H1 (cell line): ENCODE data around the gene UCKL1.

Experiments
- CHD2 ChIP-seq: IDR thresholded peaks from 2 replicates; pipeline ENCODE4 v1.6.1; 2012; ENCODE audit warnings: low read length, improper control_type of control experiment
- EP300 ChIP-seq, 2 experiments: IDR thresholded peaks; 1 replicate in 1 of 2; 2 replicates in 1 of 2; pipeline ENCODE4 v1.6.1; 2011 to 2012; ENCODE audit warnings: low read depth in 2 of 2, low read length in 2 of 2, mild to moderate bottlenecking in 2 of 2, borderline replicate concordance in 1 of 2, inconsistent platforms in 1 of 2, moderate library complexity in 1 of 2
- EZH2 ChIP-seq: fragments of 200-600 bp; sonication (generic); IDR thresholded peaks from 2 replicates; pipeline ENCODE4 v1.7.1; 2012; ENCODE audit warnings: low read depth, mild to moderate bottlenecking, moderate library complexity, low read length, inconsistent platforms; ENCODE audit not compliant: severe bottlenecking
- TAF1 ChIP-seq: IDR thresholded peaks from 2 replicates; pipeline ENCODE4 v1.6.1; 2011; ENCODE audit warnings: mild to moderate bottlenecking, low read depth, low read length
- ZNF274 ChIP-seq: IDR thresholded peaks from 2 replicates; pipeline ENCODE4 v1.7.0; 2012; ENCODE audit warnings: low read length, borderline replicate concordance; ENCODE audit errors: extremely low read depth
- TF ChIP-seq, protein P1 (sequence below), 3 experiments: IDR thresholded peaks; 1 replicate in 2 of 3; 2 replicates in 1 of 3; pipeline versions ENCODE4 v1.5.1 to v1.6.1; 2011; ENCODE audit warnings: low read length in 3 of 3, mild to moderate bottlenecking in 3 of 3, inconsistent platforms in 2 of 3, low read depth in 1 of 3, moderate library complexity in 1 of 3; ENCODE audit not compliant: insufficient read depth in 1 of 3; ENCODE audit errors: control extremely low read depth in 1 of 3

- TF ChIP-seq ZNF274 (no peak), TAF1 (no peak), EZH2 (no peak), EP300 (IDR thresholded peaks at IDR 0.05; ENCODE audit: borderline replicate concordance in 1 of 2, low read depth in 2 of 2, low read length in 2 of 2) (no peak), CHD2 (no peak)
- TF ChIP-seq, protein P1, sequence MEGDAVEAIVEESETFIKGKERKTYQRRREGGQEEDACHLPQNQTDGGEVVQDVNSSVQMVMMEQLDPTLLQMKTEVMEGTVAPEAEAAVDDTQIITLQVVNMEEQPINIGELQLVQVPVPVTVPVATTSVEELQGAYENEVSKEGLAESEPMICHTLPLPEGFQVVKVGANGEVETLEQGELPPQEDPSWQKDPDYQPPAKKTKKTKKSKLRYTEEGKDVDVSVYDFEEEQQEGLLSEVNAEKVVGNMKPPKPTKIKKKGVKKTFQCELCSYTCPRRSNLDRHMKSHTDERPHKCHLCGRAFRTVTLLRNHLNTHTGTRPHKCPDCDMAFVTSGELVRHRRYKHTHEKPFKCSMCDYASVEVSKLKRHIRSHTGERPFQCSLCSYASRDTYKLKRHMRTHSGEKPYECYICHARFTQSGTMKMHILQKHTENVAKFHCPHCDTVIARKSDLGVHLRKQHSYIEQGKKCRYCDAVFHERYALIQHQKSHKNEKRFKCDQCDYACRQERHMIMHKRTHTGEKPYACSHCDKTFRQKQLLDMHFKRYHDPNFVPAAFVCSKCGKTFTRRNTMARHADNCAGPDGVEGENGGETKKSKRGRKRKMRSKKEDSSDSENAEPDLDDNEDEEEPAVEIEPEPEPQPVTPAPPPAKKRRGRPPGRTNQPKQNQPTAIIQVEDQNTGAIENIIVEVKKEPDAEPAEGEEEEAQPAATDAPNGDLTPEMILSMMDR (IDR thresholded peaks at IDR 0.05; ENCODE audit: control extremely low read depth in 1 of 3, insufficient read depth in 1 of 3, low read depth in 1 of 3, low read length in 3 of 3): no peak
These were observed 36.0 kb downstream of the UCKL1 start for GRCh38 chr20:63920226-63920625.
